SK-N-MC (cell line): ENCODE measurements around the gene C8A.

ENCODE experiments used
- DNase-seq: peaks from one replicate; pipeline ENCODE4 v3.0.0-alpha.2; 2011; ENCODE audit warnings: low read depth, low spot score
- H3K27ac ChIP-seq: fragments of 200-600 bp; sonication (generic); 2 replicates; pipeline ENCODE4 v1.5.1; 2016; ENCODE audit warnings: mixed run types
- H3K36me3 ChIP-seq: fragments of 200-600 bp; sonication (generic); 2 replicates; pipeline ENCODE4 v1.6.1; 2017; ENCODE audit warnings: antibody characterized with exemption, low read length, mixed read lengths; ENCODE audit not compliant: insufficient read depth
- H3K4me3 ChIP-seq: fragments of 200-600 bp; sonication (generic); 2 replicates; pipeline ENCODE4 v1.5.1; 2016
- H3K9ac ChIP-seq: fragments of 200-600 bp; sonication (generic); 2 replicates; pipeline ENCODE4 v1.8.0; 2017; ENCODE audit warnings: mixed run types, mixed read lengths; ENCODE audit not compliant: insufficient read length
- H3K9me3 ChIP-seq: fragments of 200-600 bp; sonication (generic); 2 replicates; pipeline ENCODE4 v1.6.1; 2017; ENCODE audit warnings: low read depth, mild to moderate bottlenecking, antibody characterized with exemption, low read length, moderate library complexity, mixed read lengths
- EZH2 ChIP-seq: fragments of 200-600 bp; sonication (generic); IDR thresholded peaks from one replicate; pipeline ENCODE4 v1.6.1; 2017; ENCODE audit warnings: antibody characterized with exemption
- FOXP2 ChIP-seq: optimal IDR thresholded peaks from 2 replicates; pipeline ENCODE3; 2011; ENCODE audit warnings: mild to moderate bottlenecking, moderate library complexity; ENCODE audit not compliant: insufficient read depth; ENCODE audit errors: extremely low read length, control extremely low read depth
- POLR2AphosphoS5 ChIP-seq: IDR thresholded peaks from 2 replicates; pipeline ENCODE4 v1.6.1; 2012; ENCODE audit warnings: mild to moderate bottlenecking, low read depth, low read length, borderline replicate concordance

Gene C8A

GRCh38 chr1:56880774-56881173 is 26.2 kb downstream of the C8A start:
- no peak overlapping the region for H3K4me3 ChIP-seq
- H3K36me3 ChIP-seq = no peaks in the 10 kb centered on the region
- no peak overlapping the region for H3K27ac ChIP-seq
- DNase-seq = no peak
- H3K9me3 ChIP-seq = no peaks in the 10 kb centered on the region
- TF ChIP-seq POLR2AphosphoS5 (no peak), FOXP2 (no peak), EZH2 (no peak)
- H3K9ac ChIP-seq = no peak overlapping the region

GRCh38 chr1:56881417-56881816 is 26.8 kb downstream of the C8A start:
- H3K27ac ChIP-seq = no peak overlapping the region
- H3K4me3 ChIP-seq = no peak overlapping the region
- H3K9me3 ChIP-seq = no peaks in the 10 kb centered on the region
- H3K9ac ChIP-seq = no peak overlapping the region
- TF ChIP-seq EZH2 = no peak
- no peak for TF ChIP-seq POLR2AphosphoS5
- no peak for TF ChIP-seq FOXP2
- no peaks in the 10 kb centered on the region for H3K36me3 ChIP-seq
- no peak for DNase-seq

GRCh38 chr1:56890229-56890628 is 35.6 kb downstream of the C8A start:
- no peak for DNase-seq
- TF ChIP-seq EZH2 = no peak
- TF ChIP-seq POLR2AphosphoS5 = no peak
- TF ChIP-seq FOXP2 = no peak
- no peak overlapping the region for H3K27ac ChIP-seq
- no peak overlapping the region for H3K9ac ChIP-seq
- H3K36me3 ChIP-seq = no peaks in the 10 kb centered on the region
- H3K4me3 ChIP-seq = no peak overlapping the region
- no peaks in the 10 kb centered on the region for H3K9me3 ChIP-seq

- Histone ChIP-seq H3K36me3 (no peaks in the 10 kb centered on the region), H3K9ac (no peak overlapping the region), H3K9me3 (no peaks in the 10 kb centered on the region), H3K27ac (no peak overlapping the region), H3K4me3 (no peak overlapping the region)
- DNase-seq = no peak
- TF ChIP-seq FOXP2 (no peak), EZH2 (no peak), POLR2AphosphoS5 (no peak)
Observed at GRCh38 chr1:56894014-56894413, 39.4 kb downstream of the C8A start.

- no peak for DNase-seq
- H3K9me3 ChIP-seq = no peaks in the 10 kb centered on the region
- TF ChIP-seq FOXP2 (no peak), EZH2 (no peak), POLR2AphosphoS5 (no peak)
Observed at GRCh38 chr1:56897150-56898004, 42.8 kb downstream of the C8A start.

GRCh38 chr1:56898005-56898373 is 43.4 kb downstream of the C8A start:
- Histone ChIP-seq H3K36me3 (no peaks in the 10 kb centered on the region), H3K9ac (no peak overlapping the region), H3K4me3 (no peak overlapping the region), H3K9me3 (no peaks in the 10 kb centered on the region), H3K27ac (no peak overlapping the region)
- DNase-seq = no peak
- TF ChIP-seq FOXP2 (no peak), EZH2 (no peak), POLR2AphosphoS5 (no peak)

More at GRCh38 chr1:56897150-56898004, 42.8 kb downstream of the C8A start:
- Histone ChIP-seq H3K36me3 (no peaks in the 10 kb centered on the region), H3K4me3 (no peak overlapping the region), H3K27ac (no peak overlapping the region), H3K9ac (no peak overlapping the region)

GRCh38 chr1:56898879-56899278 is 44.3 kb downstream of the C8A start:
- H3K36me3 ChIP-seq = no peaks in the 10 kb centered on the region
- no peak overlapping the region for H3K4me3 ChIP-seq
- H3K9me3 ChIP-seq = no peaks in the 10 kb centered on the region
- H3K9ac ChIP-seq = no peak overlapping the region
- H3K27ac ChIP-seq = no peak overlapping the region
- no peak for DNase-seq
- TF ChIP-seq EZH2 (no peak), FOXP2 (no peak), POLR2AphosphoS5 (no peak)

GRCh38 chr1:56901716-56902115 is 47.1 kb downstream of the C8A start:
- H3K36me3 ChIP-seq = no peaks in the 10 kb centered on the region
- H3K9ac ChIP-seq = no peak overlapping the region
- no peak overlapping the region for H3K4me3 ChIP-seq
- no peaks in the 10 kb centered on the region for H3K9me3 ChIP-seq
- DNase-seq = no peak
- no peak for TF ChIP-seq EZH2
- TF ChIP-seq FOXP2 = no peak
- no peak for TF ChIP-seq POLR2AphosphoS5
- H3K27ac ChIP-seq = no peak overlapping the region

- H3K9me3 ChIP-seq = no peaks in the 10 kb centered on the region
- H3K4me3 ChIP-seq = no peak overlapping the region
- no peak overlapping the region for H3K9ac ChIP-seq
- H3K36me3 ChIP-seq = no peaks in the 10 kb centered on the region
- TF ChIP-seq FOXP2 (no peak), POLR2AphosphoS5 (no peak), EZH2 (no peak)
- H3K27ac ChIP-seq = no peak overlapping the region
- DNase-seq = no peak
Observed at GRCh38 chr1:56903778-56904177, 49.2 kb downstream of the C8A start.
